Stimulated activated CD4-positive, alpha-beta T cell treated with anti-CD3 and anti-CD28 coated beads, Interleukin-15, amount 100 ng/mL, for 24 hours (primary cell): ENCODE results near the gene PTAFR.
"Not testable (repeated sequence)": the region's sequence is repeated elsewhere in the genome, so short reads cannot be mapped to it uniquely, and the experiment has no call there.

Experiments used
- DNase-seq: peaks from one replicate; pipeline ENCODE4 v3.0.0-alpha.2; 2020

Gene PTAFR

DNA sequence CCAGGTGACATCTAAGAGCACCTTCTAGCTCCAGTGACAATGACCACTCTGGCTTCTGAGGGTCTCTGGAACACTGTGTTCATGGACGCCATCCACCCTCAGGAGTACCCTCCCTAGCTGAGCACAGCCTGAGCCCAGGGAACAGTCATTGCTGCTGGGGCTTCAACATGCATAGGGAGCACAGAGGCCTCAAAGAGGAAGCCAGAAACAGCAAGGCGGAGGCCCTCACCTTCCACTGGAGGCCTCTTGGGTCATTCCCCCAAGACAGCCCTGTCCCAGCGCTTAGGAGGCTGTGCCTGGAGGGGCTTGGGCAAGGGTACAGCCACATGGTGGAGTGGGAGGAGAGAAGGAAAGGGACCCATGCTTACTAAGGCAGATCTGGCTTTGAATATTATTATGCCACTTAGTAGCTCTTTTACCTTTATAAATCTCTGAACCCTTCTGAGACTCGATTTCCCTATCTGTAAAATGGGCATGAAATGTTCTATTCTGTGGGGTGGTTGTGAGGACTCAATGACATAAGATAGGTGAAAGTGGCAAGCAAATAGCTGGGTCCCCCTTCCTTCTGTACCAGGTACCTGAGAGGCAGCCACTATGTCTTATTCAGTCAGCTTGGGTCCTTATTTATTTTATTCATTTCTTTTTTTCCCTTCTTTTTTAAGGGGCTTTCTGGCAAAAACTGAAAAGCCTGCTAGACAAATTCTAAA is 32.8 kb downstream of the PTAFR start:
- no peak for DNase-seq

DNA sequence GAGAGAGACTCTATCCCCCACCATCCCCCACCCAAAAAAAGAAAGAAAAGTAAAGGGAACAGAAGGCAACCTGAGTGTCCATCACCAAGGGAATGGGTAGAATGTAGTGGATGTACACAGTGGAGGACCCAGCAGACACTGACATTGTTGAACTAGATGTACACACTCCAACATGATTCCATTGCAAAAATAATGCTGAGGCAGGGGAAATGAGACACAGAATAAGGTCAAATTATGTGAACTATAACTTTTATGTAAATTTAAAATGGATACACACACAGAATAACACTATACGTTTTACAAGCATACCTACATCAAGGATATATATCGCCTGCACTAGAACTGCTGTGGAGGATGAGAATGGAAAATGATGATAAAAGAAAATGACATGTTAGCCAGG is 34.8 kb downstream of the PTAFR start:
- no peak for DNase-seq

DNA sequence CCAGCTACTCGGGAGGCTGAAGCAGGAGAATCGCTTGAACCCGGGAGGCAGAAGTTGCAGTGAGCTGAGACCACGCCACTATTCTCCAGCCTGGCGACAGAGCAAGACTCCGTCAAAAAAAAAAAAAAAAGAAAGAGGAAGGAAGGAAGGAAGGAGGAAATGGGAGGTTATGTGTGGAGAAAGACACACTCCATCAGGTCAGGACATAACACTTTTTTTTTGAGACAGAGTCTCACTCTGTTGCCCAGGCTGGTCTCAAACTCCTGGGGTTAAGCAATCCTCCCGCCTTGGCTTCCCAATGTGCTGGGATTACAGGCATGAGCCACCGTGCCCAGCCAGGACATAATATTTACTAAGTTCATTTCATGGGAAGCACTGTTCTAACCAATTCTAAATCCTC is 36.6 kb downstream of the PTAFR start:
- not testable (repeated sequence) for DNase-seq

DNA sequence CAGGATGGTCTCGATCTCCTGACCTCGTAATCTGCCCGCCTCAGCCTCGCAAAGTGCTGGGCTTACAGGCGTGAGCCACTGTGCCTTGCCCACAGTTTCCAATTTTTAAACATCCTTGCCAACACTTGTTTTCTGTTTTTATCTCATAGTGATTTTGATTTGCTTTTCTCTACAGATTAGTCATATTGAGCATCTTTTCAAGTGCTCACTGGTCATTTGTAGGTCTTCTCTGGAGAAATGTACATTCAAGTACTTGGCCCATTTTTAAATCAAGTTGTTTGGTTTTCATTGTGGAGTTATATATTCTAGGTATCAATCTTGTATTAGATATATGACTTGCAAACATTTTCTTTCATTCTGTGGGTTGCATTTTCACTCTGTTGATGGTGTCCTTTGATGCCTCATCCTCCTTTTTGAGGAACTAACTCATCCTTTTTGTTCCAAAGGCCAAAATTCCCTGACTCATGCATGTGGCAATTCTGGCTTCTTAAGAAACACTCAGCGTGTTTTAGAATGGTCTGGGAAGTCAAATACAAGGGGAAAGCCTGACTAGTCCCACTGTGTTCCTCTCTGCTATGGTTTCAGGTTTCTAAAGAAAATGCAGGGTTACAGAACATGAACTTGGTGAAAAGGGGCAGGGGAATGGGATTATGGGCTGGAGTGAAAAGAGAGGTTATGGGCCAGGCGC is 37.3 kb downstream of the PTAFR start:
- DNase-seq = no peak

DNA sequence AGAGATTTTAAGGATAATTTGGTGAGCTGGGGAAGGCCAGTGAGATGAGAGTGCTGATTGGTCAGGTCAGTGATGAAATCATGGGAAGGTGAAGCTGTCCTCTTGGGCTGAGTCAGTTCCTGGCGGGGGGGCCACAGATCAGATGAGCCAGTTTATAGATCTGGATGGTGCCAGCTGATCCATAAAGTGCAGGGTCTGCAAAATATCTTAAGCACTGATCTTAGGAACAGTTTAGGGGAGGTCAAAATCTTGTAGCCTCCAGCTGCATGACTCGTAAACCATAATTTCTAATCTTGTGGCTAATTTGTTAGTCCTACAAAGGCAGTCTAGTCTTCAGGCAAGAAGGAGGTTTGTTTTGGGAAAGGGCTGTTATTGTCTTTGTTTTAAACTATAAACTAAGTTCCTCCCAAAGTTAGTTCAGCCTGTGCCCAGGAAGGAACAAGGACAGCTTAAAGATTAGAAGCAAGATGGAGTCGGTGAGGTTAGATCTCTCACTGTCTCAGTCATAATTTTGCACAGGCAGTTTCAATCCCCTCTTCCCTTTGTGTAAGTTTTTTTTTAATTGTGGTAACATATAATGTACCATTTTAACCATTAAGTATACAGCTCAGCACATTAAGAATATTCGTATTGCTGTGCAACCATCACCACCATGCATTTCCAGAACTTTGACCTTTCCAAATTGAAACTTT is 39.4 kb downstream of the PTAFR start:
- peak; percentile 10 for DNase-seq

DNA sequence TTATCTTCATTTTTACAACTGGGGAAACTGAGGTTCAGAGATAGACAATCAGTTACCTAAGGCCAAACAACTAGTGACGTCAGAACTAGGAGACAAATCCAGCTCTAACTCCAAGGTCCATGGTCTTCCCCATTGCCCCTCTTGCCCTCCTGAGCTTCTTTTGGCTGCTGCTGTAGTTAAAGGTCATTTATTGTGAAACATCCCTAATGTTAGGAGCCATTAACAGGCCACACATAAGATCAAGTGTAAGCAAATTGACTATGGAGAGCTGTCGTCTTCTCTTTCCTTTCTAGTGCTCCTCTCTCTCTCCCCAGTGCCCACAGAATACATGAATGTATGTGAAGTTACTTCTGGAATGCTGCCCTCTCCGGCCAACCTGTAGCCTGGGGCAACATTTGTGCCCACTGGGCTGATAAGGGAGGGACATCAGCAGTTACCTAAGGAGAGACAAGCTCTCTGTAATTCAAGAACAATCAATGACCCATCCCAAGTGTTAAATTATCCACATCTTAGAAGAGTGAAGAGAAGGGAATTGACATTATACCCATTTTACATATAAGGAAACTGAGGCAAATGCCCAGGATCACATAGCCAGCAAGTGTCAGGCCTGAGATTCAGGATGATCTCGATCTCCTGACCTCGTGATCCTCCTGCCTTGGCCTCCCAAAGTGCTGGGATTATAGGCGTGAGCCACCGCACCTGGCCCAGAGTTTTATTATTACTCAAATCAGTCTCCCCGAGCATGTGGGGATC is 40.1 kb downstream of the PTAFR start:
- DNase-seq = no peak

DNA sequence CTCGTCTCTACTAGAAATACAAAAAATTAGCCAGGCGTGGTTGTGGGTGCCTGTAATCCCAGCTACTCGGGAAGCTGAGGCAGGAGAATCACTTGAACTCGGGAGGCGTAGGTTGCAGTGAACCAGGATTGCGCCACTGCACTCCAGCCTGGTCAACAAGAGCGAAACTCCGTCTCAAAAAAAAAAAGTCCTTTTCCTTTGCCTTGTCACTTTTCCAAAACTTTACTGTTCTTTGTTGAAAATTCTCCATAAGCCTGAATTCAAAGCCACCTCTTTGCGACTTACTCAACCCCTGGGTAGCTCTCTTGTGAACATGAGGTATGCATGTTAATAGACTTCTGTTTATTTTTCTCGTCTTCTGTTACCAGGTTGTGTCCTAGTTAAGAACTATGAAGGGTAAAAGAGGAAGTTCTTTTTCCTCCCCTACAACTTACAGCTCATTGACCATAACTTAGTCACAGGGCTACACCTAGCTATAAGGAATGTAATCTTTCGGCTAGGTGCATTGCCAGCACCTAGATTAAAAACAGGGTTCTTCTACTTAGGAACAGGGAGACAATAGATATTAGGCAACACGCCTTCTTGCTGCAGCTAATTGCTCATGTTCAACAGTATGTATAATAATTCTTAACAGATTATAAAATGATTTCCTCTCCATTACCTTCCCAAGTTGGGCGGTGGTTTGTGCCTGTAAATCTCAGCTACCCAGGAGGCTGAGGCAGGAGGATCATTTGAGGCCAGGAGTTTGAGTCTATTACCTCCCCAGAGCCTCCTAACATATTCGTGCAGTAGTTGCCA is 40.9 kb downstream of the PTAFR start:
- DNase-seq = no peak

DNA sequence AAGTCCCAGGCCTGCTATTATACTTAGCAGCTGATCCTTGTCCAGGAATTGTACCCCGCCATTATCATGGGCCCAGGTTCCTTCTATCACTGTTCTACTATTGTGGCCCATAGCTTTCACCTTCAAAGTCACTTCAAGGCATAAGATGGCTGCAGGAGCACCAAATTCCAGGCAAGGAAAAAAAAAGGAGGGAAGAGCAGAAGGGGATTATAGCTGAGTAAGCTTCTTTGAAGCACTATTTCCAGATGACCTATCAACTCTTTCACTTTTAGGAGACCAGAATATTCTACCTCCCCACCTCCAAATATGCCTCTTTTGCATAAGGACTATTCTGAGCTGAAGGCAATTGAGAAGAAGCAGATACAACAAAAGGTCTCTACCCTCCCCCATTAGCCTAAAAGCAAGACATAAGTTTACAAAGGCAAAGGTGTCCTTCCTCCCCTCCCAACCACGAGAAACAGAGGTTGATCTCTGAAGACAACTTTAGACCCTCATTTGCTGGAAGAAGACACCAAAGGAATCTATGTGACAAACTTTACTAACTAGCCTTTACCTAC is 41.8 kb downstream of the PTAFR start:
- DNase-seq = no peak

DNA sequence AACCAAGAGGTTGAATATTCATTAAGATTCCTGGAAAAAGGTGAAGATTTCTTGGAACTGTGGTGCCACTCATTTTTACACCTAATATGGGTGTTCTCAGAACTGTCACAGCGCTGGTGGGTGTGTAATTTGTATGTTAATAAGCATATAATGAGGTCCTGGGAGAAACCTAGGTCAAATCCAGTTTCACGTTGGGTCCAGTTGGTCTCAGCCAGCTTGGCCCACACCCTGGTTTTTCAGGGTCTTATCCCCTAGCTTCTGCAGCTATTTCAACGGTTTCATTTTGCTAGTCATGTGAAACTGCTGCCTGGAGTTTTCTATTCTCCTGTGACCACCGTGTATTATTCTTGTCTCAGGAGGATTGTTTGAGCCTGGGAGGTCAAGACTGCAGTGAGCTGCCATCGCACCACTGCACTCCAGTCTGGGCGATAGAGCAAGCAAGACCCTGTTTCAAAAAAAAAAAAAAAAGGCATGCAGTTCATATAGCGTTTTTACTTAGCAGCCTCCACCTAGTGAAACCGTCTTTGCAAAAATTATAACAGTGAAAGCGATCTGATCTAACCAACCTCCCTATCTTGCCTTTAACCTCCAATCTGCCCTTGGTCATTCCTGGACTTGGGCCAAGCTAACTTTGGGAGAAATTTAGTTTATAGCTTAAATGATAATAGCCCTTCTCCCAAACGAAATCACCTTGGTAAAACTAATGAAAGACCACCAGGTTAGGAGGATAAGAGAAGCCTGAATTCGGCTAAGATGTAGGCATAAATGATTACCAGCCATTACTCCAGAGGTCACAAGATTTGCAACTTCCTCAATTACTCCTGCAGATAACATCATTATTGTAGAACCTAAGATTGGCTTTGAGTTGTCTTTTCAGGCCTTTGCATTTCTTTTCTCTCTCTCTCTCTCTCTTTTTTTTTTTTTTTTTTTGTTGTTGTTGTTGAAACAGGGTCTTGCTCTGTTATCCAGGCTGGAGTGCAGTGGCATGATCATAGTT is 44.0 kb downstream of the PTAFR start:
- DNase-seq = no peak

DNA sequence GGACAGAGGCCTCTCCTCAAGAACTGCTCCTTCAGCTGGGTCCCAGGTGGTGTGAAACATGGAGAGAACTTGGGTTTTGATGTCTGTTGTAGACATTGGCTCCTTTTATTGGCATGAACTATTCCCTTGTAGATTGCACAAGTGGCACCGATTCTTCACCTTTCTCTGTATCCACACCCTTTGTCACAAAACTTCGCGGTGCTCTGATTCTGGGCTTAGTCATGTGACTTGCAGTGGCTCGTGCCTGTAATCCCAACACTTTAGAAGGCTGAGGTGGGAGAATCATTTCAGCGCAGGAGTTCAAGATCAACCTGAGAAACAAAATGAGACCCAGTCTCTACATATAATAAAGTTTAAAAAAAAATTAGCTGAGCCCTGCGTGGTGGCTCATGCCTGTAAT is 45.6 kb downstream of the PTAFR start:
- DNase-seq = no peak

DNA sequence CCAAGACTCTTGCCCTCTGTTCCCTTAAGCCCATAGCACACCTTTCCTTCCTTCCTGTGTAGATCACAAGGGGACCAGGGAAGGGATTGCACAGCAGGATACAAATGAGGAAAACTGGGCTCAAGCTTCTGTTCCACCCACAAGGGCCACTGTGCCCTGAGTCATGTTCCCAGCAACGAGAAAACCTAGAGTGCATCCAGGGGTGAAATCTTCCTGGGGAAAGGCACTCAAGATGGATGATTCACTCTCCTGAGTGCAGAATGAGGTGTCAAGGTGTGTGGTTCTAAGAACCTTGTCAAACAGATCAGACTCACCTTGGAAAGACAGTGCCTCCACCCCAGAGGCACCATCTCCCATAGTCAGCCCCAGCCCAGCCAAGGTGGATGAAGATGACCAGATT is 47.3 kb downstream of the PTAFR start:
- DNase-seq = no peak

DNA sequence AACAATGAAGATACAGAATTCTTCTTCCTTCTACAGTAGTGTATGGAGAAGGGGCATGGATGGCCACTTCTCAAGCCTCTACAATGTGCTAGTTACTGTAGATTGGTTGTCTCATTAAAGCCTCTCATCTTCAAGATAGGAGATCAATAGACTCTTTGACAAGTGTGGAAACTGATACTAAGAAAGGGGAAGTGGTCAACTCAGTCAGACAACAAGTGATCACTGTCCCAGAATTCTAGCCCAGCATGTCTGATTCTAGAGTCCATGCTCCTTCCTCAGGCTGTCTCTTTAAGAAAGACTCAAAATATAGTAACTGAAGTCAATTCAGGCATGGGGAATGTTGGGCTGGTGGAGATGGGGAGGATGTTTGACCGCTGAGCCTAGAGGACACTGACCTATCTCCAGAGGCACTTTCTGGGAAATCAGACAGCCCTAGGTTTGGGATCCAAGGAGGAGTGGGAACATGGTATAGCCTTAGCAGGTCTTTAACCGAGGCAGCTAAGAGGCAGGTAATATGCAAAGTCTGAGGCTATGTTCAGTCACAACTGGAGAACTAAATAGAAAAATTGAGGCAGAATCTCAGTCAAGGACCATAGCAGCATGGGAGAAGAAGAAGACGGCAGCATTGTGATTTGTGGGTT is 48.8 kb downstream of the PTAFR start:
- no peak for DNase-seq

DNA sequence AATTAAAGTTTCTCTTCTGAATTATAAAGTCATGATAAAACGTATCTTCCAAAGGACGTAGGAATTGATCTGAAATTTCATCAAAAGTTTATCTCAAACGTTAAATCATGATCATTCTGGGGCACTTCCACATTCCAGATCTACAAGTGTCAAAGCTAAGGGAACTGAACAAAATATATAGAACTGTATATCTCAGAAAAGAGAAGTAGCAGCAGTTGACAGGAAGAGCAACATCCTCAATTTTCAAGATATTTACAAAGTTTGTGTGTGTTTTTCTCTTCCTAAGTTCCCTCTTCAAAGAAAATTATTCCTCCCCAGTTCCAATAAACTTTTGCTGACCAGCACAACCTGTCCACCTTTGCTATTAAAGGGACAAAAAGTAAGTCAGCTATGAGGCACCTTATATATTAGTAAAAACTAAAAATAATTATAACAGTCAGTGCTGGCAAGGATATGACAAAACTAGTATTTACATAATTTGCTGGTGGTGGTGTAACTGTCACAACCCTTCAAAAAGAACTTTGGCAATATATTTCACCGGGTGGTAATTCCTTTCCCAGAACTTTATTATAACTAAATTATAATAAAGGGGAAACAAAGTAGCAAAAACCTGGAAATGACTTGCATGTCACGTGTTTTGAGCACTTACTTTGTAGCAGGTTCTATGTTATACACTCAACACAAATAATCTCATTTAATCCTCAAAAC is 49.6 kb downstream of the PTAFR start:
- DNase-seq = no peak

DNA sequence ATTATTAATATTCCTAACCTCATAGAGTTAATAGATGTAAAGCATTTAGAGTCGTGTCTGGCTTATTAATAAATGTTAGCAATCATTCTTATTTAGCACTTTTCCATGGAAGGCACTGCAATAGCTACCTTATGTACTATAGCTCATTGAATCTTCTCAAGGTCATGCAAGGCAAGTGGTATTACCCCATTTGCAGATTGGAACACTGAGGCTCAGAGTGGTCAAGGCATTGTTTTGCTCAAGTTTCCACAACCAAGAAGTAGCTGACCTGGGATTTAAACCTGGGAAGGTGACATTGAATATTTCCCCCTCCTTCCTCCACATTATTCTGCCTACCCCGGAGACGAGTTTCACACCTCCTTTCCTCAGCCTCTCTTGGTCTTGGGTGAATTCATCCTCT is 50.3 kb downstream of the PTAFR start:
- no peak for DNase-seq

DNA sequence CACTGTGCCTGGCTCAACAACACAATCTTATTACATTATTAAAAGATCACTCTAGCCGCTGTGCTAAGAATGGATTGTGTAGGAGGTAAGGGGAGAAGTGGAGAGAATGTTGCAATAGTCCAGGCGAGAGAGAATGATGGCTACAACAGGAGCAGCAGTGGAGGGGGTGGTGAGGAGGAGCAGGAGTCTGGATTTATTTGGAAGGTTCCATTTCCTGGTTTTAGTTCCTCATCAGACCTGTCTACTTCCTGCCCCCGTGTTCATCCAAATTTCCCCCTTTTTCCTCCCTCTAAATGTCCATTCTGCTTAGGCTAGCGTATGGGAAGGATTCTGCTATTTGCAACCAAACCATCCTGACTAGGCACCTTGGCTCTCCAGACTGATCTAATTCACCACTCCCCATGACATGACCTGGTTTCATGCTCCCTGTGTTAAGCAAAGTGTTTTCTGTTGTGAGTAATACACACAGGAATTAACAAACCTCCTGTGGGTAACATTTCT is 53.0 kb downstream of the PTAFR start:
- DNase-seq = no peak

DNA sequence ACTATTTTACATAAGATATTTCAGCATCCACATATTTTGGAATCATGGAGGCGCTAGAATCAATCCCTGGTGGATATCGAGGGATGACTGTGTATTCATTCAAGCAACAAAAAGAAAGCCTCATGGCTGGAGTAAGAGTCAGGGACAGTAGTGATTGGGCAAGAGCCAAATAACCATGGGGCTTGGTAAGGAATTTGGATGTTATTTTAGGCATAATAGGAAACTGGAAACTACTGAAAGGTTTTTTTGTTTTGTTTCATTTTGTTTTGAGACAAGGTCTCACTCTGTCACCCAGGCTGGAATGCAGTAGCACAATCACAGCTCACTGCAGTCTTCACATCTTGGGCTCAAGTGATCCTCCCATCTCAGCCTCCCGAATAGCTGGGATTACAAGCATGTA is 54.3 kb downstream of the PTAFR start:
- no peak for DNase-seq

DNA sequence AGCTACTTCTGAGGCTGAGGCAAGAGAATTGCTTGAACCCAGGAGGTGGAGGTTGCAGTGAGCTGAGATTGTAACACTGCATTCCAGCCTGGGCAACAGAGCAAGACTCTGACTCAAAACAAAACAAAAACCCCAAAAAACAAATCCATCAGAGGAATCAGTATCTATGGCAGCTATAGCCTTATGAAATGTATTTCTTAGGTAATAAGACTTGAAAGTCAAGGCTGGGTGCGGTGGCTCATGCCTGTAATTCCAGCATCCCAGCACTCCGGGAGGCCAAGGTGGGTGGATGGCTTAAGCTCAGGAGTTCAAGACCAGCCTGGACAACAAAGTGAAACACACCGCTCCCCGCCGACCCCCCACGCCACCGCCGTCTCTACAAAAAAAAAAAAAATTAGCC is 56.9 kb downstream of the PTAFR start:
- no peak for DNase-seq

DNA sequence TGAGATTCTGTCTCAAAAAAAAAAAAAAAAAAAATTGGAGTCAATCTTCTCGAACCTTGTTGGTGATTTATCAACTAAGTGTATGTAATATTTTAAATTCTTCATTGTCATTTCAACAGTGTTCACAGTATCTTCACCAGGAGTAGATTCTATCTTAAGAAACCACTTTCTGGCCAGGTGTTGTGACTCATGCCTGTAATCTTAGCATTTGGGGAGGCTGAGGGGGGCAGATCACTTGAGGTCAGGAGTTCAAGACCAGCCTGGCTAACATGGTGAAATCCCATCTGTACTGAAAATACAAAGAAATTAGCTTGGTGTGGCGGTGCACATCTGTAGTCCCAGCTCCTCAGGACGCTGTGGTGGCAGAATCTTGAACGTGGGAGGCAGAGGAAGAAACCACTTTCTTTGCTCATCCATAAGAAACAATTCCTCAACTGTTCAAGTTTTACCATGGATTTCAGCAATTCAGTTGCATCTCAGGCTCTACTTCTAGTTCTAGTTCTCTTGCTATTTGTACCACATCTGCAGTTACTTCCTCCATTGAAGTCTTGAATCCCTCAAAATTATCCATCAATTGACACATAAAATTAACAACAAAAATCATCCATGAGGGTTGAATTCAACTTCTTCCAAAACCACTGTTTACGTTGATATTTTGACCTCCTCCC is 57.7 kb downstream of the PTAFR start:
- DNase-seq = no peak

DNA sequence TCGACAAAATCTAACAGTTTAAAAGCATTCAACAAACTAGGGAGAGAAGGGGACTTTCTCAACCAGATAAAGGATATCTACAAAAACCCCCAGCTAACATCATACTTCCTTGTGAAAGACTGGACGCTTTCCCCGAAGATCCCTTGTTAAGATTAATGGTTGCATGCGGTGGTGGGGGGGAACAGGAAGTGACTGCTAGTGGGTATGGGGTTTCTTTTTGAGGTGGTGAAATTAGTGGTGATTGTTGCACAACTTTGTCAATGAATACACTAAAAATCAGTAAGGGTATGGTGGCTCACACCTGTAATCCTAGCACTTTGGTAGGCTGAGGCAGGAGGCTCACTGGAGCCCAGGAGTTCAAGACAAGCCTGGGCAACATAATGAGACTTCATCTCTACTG is 61.2 kb downstream of the PTAFR start:
- DNase-seq = peak; percentile 66
